DOHH2 (cell line): ENCODE data around the gene ZNF429.
"Not testable (repeated sequence)": the region's sequence is repeated elsewhere in the genome, so short reads cannot be mapped to it uniquely, and the experiment has no call there.

ENCODE experiments used
- H3F3A ChIP-seq: fragments of 200-600 bp; sonication (generic), shearing (Covaris generic); 2 replicates; pipeline ENCODE4 v1.6.0; 2016; ENCODE audit warnings: antibody characterized with exemption, mild to moderate bottlenecking; ENCODE audit not compliant: control insufficient read depth, insufficient read depth
- H3K27ac ChIP-seq: fragments of 200-600 bp; sonication (generic); 2 replicates; pipeline ENCODE4 v1.5.1; 2014; ENCODE audit warnings: low read depth, mild to moderate bottlenecking, low read length, moderate library complexity
- H3K27me3 ChIP-seq: fragments of 200-600 bp; sonication (generic); 2 replicates; pipeline ENCODE4 v1.6.1; 2014; ENCODE audit warnings: mild to moderate bottlenecking, low read length, mixed read lengths; ENCODE audit not compliant: control insufficient read depth
- H3K36me3 ChIP-seq: fragments of 200-600 bp; sonication (generic); 2 replicates; pipeline ENCODE4 v1.6.1; 2014; ENCODE audit warnings: mild to moderate bottlenecking, low read length, moderate library complexity, mixed read lengths; ENCODE audit not compliant: control insufficient read depth
- H3K4me1 ChIP-seq: fragments of 200-600 bp; sonication (generic); 2 replicates; pipeline ENCODE4 v1.6.1; 2014; ENCODE audit warnings: mild to moderate bottlenecking, low read length, mixed read lengths; ENCODE audit not compliant: control insufficient read depth
- H3K4me2 ChIP-seq: fragments of 200-600 bp; sonication (generic); 2 replicates; pipeline ENCODE4 v1.6.0; 2014; ENCODE audit warnings: mild to moderate bottlenecking, low read length, moderate library complexity
- H3K4me3 ChIP-seq: fragments of 200-600 bp; sonication (generic); 2 replicates; pipeline ENCODE4 v1.5.1; 2014; ENCODE audit warnings: mild to moderate bottlenecking, low read length, mixed read lengths
- H3K79me2 ChIP-seq: fragments of 200-600 bp; sonication (generic); 2 replicates; pipeline ENCODE4 v1.6.1; 2014; ENCODE audit warnings: mild to moderate bottlenecking, low read length, mixed read lengths; ENCODE audit not compliant: control insufficient read depth
- H3K9me2 ChIP-seq: fragments of 200-600 bp; sonication (generic); replicated peaks from 2 replicates; pipeline ENCODE4 v1.6.1; 2014; ENCODE audit warnings: mild to moderate bottlenecking, low read length, mixed read lengths; ENCODE audit not compliant: control insufficient read depth
- H3K9me3 ChIP-seq: fragments of 200-600 bp; sonication (generic); 2 replicates; pipeline ENCODE4 v1.6.1; 2014; ENCODE audit warnings: antibody characterized with exemption, low read length, mixed read lengths; ENCODE audit not compliant: control insufficient read depth, insufficient read depth
- H4K20me1 ChIP-seq: fragments of 200-600 bp; sonication (generic); 2 replicates; pipeline ENCODE4 v1.6.0; 2014; ENCODE audit warnings: low read depth, mild to moderate bottlenecking, antibody characterized with exemption, low read length, moderate library complexity; ENCODE audit not compliant: control insufficient read depth, insufficient read depth
- EZH2phosphoT487 ChIP-seq: fragments of 200-600 bp; sonication (generic); IDR thresholded peaks from 2 replicates; pipeline ENCODE4 v1.6.1; 2017; ENCODE audit warnings: borderline replicate concordance, mild to moderate bottlenecking, antibody characterized with exemption, low read length, moderate library complexity, mixed read lengths
- TF ChIP-seq, protein P1 (sequence below): fragments of 200-600 bp; sonication (generic); IDR thresholded peaks from one replicate; pipeline ENCODE4 v1.5.1; 2014; ENCODE audit warnings: antibody characterized with exemption, mild to moderate bottlenecking, low read depth, low read length; ENCODE audit not compliant: poor library complexity, severe bottlenecking

ZNF429 gene

DNA sequence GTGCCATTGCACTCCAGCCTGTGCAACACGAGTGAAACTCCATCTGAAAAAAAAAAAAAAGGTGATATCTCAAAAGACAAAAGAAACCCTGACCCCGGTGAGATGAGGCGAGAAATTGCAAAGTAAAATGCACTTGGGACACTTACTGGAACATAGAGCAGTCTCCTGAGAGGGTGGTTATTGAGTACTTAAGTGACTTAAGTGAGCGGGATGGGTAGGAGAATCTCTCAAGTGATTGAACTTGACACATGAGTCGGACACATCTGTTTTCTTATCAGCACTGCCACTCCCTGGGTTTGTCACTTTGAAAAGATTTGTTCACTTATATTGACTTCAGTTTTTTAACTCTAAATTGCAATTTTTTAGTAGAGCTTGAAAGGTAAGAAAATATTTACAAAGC is 2.8 kb downstream of the ZNF429 start:
- Histone ChIP-seq H3K79me2 (peaks cover 33% of the 10 kb centered on the region), H4K20me1 (no peaks in the 10 kb centered on the region), H3K9me3 (peaks cover 16% of the 10 kb centered on the region; the same call in 1 of the 2 replicates), H3K36me3 (peaks cover 26% of the 10 kb centered on the region), H3F3A (no peaks in the 10 kb centered on the region), H3K27me3 (no peaks in the 10 kb centered on the region), H3K9me2 (no peaks in the 10 kb centered on the region), H3K27ac (no peak overlapping the region), H3K4me2 (no peak overlapping the region), H3K4me1 (peaks cover 16% of the 10 kb centered on the region), H3K4me3 (no peak overlapping the region)
- TF ChIP-seq EZH2phosphoT487: no peak
- TF ChIP-seq, protein P1, sequence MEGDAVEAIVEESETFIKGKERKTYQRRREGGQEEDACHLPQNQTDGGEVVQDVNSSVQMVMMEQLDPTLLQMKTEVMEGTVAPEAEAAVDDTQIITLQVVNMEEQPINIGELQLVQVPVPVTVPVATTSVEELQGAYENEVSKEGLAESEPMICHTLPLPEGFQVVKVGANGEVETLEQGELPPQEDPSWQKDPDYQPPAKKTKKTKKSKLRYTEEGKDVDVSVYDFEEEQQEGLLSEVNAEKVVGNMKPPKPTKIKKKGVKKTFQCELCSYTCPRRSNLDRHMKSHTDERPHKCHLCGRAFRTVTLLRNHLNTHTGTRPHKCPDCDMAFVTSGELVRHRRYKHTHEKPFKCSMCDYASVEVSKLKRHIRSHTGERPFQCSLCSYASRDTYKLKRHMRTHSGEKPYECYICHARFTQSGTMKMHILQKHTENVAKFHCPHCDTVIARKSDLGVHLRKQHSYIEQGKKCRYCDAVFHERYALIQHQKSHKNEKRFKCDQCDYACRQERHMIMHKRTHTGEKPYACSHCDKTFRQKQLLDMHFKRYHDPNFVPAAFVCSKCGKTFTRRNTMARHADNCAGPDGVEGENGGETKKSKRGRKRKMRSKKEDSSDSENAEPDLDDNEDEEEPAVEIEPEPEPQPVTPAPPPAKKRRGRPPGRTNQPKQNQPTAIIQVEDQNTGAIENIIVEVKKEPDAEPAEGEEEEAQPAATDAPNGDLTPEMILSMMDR: no peak

DNA sequence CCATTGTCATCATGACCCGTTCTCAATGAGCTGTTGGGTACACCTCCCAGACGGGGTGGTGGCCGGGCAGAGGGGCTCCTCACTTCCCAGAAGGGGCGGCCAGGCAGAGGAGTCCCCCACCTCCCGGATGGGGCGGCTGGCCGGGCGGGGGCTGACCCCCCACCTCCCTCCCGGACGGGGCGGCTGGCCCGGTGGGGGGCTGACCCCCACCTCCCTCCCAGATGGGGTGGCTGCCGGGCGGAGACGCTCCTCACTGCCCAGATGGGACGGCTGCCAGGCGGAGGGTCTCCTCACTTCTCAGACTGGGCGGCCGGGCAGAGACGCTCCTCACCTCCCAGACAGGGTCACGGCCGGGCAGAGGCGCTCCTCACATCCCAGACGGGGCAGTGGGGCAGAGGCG is 5.7 kb downstream of the ZNF429 start:
- H3K4me1 ChIP-seq, H3K4me2 ChIP-seq, H3F3A ChIP-seq, H4K20me1 ChIP-seq, H3K27me3 ChIP-seq, H3K4me3 ChIP-seq, H3K27ac ChIP-seq, H3K9me2 ChIP-seq: not testable (repeated sequence)
- Histone ChIP-seq H3K36me3 (peaks cover 26% of the 10 kb centered on the region), H3K9me3 (peaks cover 11% of the 10 kb centered on the region; the same call in 1 of the 2 replicates), H3K79me2 (peaks cover 27% of the 10 kb centered on the region)

DNA sequence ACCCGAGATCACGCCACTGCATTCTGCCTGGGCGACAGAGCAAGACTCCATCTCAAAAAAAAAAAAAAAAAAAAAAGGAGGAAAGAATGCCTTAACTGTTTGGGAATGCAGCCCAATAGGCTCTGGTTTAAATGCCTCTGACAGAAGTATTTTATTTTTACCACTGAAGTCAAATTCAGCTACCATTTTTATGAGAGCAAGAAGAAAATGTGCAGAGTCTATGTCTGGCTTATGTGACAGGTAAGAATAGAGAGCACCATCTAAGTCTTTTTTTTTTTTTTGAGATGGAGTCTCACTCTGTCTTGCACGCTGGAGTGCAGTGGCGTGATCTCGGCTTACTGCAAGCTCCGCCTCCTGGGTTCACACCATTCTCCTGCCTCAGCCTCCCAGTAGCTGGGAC is 7.2 kb downstream of the ZNF429 start:
- not testable (repeated sequence) for H3K27ac ChIP-seq, H3K9me2 ChIP-seq, H3K4me1 ChIP-seq, H3K4me2 ChIP-seq, H3K4me3 ChIP-seq, H3F3A ChIP-seq, H4K20me1 ChIP-seq, H3K27me3 ChIP-seq
- Histone ChIP-seq H3K9me3 (peaks cover 12% of the 10 kb centered on the region; the same call in 1 of the 2 replicates), H3K79me2 (peaks cover 20% of the 10 kb centered on the region), H3K36me3 (peaks cover 18% of the 10 kb centered on the region)

DNA sequence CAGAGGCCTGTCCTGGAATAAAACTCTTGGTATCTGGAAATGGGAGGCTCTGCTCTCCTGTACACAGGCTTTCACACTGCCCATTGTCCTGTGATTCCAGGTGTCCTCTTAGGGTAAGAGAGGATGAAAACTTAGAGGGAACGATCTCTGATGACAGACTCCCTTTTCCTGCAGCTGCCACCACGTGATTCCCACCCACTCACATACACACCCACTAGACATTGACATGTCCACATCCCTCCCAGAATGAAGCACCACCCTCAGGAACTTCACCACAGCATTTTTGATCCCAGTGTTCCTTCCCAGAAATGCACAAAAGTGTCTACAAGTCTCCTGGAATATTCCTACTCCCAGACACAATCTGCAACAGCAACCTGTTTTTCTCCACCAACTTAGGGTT is 8.2 kb downstream of the ZNF429 start:
- peaks cover 14% of the 10 kb centered on the region for H3K36me3 ChIP-seq
- H3F3A ChIP-seq: no peaks in the 10 kb centered on the region
- H3K27ac ChIP-seq: no peak overlapping the region
- TF ChIP-seq, protein P1: no peak
- TF ChIP-seq EZH2phosphoT487: no peak
- no peak overlapping the region for H3K4me3 ChIP-seq
- H3K79me2 ChIP-seq: peaks cover 13% of the 10 kb centered on the region
- no peak overlapping the region for H3K4me2 ChIP-seq
- no peaks in the 10 kb centered on the region for H3K27me3 ChIP-seq
- H3K9me2 ChIP-seq: no peaks in the 10 kb centered on the region
- H4K20me1 ChIP-seq: no peaks in the 10 kb centered on the region
- peaks cover 10% of the 10 kb centered on the region; the same call in 1 of the 2 replicates for H3K9me3 ChIP-seq
- no peaks in the 10 kb centered on the region for H3K4me1 ChIP-seq
